Fibroblast of pulmonary artery (primary cell): ENCODE data around the gene UGT2B7.

ENCODE experiments used
- DNase-seq: peaks from one replicate; pipeline ENCODE4 v3.0.0-alpha.2; 2010; ENCODE audit warnings: low read depth
- H3K4me3 ChIP-seq: replicated peaks from 2 replicates; pipeline ENCODE4 v1.5.1; 2011; ENCODE audit warnings: low read depth, mild to moderate bottlenecking, control low read depth, low read length, moderate library complexity
- TF ChIP-seq, protein P1 (sequence below): IDR thresholded peaks from 2 replicates; pipeline ENCODE4 v1.5.1; 2011; ENCODE audit warnings: mild to moderate bottlenecking, control low read depth, low read length, inconsistent platforms; ENCODE audit errors: missing control alignments

UGT2B7 gene

DNA sequence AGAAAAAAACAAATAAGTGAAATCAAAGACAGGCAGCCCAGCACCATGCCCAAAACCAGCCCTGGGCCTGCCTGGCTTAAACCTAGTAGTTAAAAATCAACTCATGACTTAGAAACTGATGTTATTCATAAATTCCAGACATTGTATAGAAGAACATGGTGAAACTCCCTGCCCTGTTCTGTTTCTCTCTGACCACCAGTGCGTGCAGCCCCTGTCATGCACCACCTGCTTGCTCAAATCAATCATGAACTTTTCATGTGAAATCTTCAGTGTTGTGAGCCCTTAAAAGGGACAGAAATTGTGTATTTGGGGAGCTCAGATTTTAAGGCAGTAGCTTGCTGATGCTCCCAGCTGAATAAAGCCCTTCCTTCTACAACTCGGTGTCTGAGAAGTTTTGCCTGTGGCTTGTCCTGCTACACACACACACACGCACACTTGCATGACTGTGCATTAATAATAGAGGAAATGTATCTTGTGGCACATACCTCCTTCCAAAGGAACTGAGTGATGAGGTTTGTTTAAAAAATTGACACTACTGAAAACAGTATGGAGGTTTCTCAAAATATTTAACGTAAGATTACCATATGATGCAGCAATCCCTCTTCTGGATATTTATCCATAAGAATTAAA is 39.2 kb upstream of the UGT2B7 start:
- H3K4me3 ChIP-seq, result no peak overlapping the region
- TF ChIP-seq, protein P1, sequence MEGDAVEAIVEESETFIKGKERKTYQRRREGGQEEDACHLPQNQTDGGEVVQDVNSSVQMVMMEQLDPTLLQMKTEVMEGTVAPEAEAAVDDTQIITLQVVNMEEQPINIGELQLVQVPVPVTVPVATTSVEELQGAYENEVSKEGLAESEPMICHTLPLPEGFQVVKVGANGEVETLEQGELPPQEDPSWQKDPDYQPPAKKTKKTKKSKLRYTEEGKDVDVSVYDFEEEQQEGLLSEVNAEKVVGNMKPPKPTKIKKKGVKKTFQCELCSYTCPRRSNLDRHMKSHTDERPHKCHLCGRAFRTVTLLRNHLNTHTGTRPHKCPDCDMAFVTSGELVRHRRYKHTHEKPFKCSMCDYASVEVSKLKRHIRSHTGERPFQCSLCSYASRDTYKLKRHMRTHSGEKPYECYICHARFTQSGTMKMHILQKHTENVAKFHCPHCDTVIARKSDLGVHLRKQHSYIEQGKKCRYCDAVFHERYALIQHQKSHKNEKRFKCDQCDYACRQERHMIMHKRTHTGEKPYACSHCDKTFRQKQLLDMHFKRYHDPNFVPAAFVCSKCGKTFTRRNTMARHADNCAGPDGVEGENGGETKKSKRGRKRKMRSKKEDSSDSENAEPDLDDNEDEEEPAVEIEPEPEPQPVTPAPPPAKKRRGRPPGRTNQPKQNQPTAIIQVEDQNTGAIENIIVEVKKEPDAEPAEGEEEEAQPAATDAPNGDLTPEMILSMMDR, result no peak
- no peak for DNase-seq

- DNase-seq, result peak; percentile 52
- no peak overlapping the region for H3K4me3 ChIP-seq
- TF ChIP-seq, protein P1, result no peak
Observed at GRCh38 chr4:69057620-69058409, 38.5 kb upstream of the UGT2B7 start.

DNA sequence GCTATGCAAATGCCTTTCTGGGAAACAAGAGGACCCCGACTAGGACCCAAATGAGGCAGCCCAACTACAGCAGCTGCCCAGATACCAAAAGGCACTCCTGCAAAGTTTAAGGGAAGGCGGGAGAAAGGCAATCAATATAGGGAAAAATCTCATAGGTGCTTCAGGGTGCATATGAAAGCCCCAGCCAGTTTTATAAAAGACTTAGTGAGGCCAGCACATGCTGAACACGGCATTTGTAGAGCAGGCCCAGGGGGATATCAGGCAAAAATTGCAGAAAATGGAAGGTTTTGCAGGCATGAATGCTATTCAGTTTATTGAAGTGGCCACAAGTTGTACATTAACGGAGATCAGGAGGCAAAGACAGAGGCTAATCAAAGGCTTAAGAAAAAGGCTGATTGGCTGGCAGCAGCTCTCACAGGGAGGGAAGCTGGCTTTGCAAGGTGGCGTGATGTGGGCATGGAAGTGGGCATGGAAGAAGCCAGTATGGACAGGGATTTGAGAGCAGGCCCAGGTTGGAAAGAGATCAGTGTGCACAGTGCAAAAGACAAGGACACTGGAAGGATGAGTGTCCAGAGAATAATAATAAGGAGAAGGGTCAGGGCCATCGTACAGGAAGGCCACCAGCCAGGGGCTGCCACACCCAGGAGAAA is 37.7 kb upstream of the UGT2B7 start:
- no peak overlapping the region for H3K4me3 ChIP-seq
- no peak for DNase-seq
- TF ChIP-seq, protein P1, result no peak

GRCh38 chr4:69060651-69061308 is 35.5 kb upstream of the UGT2B7 start:
- DNase-seq, result no peak
- no peak overlapping the region for H3K4me3 ChIP-seq
- TF ChIP-seq, protein P1, result no peak

GRCh38 chr4:69064391-69064790 is 31.9 kb upstream of the UGT2B7 start:
- H3K4me3 ChIP-seq, result no peak overlapping the region
- DNase-seq, result no peak
- TF ChIP-seq, protein P1, result no peak

DNA sequence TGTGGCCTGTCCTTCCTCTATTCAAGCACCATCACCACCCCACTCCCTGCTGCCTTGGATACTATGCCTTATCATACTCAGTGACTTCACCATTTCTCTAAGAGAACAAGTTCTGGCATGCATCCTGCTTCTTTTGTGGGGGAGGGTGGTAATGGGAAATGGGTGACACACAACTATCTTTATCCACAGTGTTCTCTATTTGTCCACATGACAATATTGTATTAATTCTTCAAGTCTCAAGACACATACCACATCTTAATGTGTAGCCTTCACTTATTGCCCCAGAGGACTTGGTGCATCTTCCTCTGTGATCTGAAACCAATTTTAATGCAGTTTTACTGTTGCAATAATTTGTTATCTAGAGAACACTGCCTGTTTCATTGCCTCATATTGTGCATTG is 29.3 kb upstream of the UGT2B7 start:
- peak; percentile 72 for DNase-seq
- TF ChIP-seq, protein P1, result no peak
- no peak overlapping the region for H3K4me3 ChIP-seq
